GM18873 (cell line): ENCODE data around the gene TMEM225B.
"Not testable (repeated sequence)": the region's sequence is repeated elsewhere in the genome, so short reads cannot be mapped to it uniquely, and the experiment has no call there.

Experiments
- ATAC-seq: cut with Tn5 transposase; IDR thresholded peaks from one replicate; pipeline ENCODE4 v1.9.1; 2021; ENCODE audit warnings: mild to moderate bottlenecking, moderate library complexity, moderate number of reproducible peaks; ENCODE audit not compliant: unreplicated experiment, low FRiP score

Gene TMEM225B

GRCh38 chr7:99621271-99621670, 23.2 kb downstream of the TMEM225B start:
- no peak for ATAC-seq

DNA sequence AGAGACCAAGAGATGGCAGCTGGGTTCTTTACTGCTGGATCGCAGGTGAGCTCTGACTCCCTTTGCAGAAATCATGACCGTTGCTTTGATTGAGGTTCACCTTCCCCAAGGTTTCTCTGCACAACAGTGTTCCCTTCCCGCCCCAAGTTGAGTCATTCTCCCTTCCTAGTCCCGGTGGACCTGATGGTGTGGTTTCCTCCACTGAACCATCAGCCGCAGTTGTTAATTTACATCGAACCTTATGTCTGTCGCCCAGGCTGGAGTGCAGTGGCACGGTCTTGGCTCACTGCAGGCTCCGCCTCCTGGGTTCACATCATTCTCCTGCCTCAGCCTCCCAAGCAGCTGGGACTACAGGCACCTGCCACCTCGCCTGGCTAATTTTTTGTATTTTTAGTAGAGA, 24.5 kb downstream of the TMEM225B start:
- no peak for ATAC-seq

- no peak for ATAC-seq
These were observed 25.1 kb downstream of the TMEM225B start for GRCh38 chr7:99623091-99623693.

DNA sequence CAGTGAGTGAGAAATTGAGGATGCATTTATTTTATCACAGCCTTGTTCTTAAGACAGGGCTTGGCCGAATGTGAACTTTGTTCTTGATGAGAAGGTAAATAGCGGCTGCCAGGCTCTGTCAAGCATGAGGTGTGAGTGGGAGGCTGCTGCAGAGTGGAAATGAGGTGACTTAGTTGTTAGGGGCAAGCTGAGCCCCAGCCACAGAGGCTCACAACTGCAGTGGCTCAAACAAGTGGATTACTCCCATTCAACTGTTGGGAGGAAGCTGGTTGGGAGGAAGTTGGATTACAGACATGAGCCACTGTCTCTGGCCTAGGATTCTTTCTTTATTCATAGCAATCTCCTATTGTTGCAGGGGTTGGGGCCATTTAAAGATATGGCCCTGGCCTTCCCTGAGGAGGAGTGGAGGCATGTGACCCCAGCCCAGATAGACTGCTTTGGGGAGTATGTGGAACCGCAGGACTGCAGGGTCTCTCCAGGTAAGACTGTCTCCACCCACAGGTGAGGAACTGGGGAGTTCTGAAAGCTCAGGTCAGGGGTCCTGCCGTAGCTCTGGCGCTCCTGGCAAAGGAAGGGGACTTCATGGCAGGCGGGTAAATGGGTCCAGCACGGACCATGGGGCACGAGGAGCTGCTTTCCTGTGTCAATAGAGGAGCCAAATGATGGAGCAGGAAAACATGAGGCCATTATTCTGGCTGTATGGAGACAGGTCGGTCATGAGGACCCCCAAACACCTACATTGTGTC, 25.8 kb downstream of the TMEM225B start:
- ATAC-seq = no peak

DNA sequence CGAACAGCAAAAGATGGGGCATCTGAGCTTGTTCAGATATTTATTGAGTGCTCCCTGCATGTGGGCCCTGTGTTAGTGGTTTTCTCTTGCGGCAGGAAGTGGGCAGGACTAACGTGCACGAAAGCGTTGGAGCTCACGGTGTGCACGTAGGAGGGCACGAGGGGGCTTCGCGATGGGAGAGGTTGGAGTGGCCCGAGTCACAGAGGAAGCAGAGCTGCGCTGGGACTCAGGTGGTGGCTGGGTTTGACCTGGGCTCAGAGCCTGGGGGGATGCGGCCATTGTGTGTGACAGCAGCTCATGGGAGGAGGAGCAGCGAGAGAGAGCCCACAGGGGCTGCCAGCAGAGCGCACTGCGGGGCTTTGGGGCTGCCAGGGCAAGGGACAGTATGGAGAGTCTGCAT, 26.4 kb downstream of the TMEM225B start:
- no peak for ATAC-seq

DNA sequence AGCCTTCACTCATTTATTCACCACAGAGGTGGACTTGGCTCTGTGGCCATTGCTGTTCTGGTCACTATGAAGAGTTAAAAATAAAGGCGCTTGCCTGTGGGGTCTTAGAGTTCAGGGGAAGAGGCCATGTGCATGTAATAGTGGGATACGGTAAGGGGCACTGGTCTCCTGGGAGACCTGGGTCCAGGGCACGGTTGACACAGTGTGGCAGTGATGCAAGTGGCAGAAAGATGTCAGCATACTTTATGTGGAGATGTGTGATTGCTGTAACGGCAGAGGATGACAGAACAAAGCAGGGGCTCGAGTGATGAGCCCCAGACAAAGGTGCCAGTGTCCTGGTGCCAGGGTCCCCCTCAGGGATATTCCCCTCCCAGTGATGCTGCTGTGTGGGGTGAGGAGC, 27.3 kb downstream of the TMEM225B start:
- no peak for ATAC-seq

- no peak for ATAC-seq
These were observed 27.9 kb downstream of the TMEM225B start for GRCh38 chr7:99625961-99626360.

GRCh38 chr7:99626661-99627060, 28.6 kb downstream of the TMEM225B start:
- ATAC-seq = no peak

GRCh38 chr7:99627513-99627912, 29.4 kb downstream of the TMEM225B start:
- ATAC-seq = no peak

DNA sequence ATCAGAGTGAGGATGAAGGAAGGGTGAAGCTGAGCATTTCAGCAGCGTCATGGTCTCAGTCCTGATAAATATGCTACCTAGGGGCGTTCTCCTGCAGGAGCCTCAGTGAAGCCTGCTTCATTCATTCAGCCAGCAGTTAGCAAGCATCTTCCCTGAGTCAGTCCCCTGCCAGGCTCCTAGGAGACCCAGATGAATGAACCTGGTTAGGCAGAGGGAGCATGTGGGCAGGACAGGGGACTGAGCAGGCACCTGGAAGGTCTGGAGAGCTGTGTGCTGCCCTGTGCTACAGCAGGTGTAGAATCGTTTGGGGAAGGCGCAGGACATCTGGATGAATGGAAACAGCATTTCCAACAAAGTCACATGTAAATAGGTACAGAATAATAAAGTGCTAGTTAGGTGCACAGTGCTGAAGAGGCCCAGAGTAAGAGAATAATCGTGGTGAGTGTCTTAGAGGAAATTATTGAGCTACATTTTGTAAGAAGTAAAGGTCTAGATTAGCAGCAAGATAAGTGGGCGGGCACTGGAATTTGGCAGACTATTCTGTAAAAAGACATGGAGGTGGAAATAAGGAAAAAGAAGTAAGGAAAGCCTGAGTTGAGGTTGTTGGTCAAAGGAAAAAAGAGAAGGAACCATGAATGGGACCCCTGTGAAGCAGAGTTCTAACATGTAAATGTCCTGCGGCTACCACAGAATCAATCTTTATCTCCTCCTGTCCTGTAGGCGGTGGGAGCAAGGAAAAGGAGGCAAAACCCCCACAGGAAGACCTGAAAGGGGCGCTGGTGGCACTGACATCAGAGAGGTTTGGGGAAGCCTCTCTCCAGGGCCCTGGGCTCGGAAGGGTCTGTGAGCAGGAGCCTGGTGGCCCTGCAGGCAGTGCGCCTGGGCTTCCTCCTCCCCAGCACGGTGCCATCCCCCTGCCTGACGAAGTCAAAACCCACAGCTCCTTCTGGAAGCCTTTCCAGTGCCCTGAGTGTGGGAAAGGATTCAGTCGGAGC, 30.7 kb downstream of the TMEM225B start:
- no peak for ATAC-seq

GRCh38 chr7:99629643-99630042, 31.6 kb downstream of the TMEM225B start:
- no peak for ATAC-seq

GRCh38 chr7:99631295-99632109, 33.4 kb downstream of the TMEM225B start:
- no peak for ATAC-seq

DNA sequence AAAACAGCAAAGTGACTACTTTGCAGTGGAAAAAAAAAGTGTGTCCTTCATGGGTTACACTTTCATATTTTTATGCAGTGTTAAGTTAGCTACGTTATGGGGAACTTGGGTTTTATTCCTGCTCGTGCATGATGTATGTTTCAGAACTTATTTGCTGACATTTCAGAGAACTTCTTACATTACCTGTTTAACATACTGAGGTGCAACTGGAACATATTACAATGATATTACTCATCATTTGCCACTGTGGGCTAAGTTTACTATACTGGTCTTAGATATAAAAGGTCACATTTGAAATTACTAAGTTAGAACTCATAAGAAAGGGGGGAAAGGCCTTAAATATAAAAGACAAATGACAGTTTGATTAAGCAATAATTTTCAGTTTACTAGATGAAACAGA, 39.3 kb downstream of the TMEM225B start:
- ATAC-seq = not testable (repeated sequence)

GRCh38 chr7:99638731-99639130, 40.7 kb downstream of the TMEM225B start:
- ATAC-seq = no peak

DNA sequence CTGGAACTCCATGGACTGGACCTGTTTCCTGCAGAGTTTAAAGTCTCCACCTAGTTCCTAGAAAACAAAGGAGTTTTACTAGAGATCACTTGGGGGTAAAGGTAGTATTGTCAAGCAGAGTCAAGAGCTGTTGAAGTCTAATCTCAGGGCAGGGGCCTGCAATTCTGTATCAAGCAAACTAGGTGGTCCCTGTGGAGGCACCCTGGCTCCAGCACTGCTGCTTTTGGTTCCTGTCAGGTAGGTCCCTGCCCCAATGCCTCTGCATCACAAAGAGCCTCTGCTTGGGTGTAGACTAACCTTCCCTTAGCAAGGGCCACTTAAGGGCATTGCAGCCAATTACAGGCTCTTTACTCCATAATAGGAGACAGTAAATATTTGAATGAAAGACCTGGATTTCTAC, 41.2 kb downstream of the TMEM225B start:
- ATAC-seq = no peak

DNA sequence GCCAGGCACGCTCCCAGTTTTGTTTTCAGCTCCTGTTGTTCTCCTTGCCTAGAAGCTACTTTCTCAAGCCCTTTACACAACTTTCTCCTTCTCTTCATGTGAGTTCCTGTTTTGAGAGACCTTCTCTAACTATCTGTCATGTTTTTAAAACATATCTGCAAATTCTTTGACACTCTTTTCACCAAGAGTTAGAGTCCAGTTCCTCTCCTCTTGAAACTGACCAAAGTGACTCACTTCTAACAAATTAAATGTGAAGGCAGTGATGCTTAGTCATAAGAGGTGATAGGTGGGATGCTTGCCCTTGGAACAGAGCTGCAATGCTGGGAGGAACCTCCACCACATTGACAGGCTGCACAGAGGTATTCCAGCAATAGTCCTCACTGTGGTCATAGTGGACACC, 44.0 kb downstream of the TMEM225B start:
- no peak for ATAC-seq

DNA sequence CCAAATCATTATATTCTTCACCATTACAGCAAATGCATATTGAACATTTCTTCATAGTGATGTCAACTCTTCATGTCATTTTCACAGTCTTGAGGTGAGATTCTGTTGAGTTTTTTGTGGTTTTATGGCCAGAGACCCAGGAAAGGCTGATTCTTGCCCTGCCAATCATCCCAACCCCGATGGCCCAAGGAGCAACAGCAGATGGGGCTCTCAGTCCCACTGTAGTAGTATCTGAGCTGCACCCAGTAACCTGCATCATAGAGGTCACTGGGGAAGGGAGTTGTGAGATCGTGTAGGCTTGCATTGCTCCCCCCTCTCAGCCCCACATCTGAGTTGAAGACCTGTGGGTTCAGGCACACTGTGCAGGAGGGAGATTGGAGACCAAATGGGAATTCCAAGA, 45.4 kb downstream of the TMEM225B start:
- ATAC-seq = no peak

GRCh38 chr7:99644431-99644830, 46.4 kb downstream of the TMEM225B start:
- no peak for ATAC-seq

DNA sequence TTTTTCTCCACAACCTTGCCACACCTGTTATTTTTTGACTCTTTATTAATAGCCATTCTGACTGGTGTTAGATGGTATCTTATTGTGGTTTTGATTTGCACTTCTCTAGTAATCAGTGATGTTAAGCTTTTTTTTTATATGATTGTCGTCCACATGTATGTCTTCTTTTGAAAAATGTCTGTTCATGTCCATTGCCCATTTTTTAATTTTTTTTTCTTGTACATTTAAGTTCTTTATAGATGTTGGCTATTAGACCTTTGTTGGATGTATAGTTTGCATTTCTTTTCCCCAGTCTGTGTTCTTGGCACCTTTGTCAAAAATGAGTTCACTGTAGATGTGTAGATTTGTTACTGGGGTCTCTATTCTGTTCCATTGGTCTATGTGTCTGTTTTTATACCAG, 47.5 kb downstream of the TMEM225B start:
- ATAC-seq = no peak

- ATAC-seq = no peak
These were observed 50.8 kb downstream of the TMEM225B start for GRCh38 chr7:99648843-99649242.
